HepG2 (cell line): ENCODE data around the gene FBF1. TPM values are rescaled to one million over a fixed set of nuclear protein-coding genes. Genes with fewer than 3 reads are reported as not detected.
A peak's percentile ranks its signal among the peaks of the same experiment; 100 is the strongest.

Source experiments
- AKAP8 ChIP-seq: sonication (generic); formaldehyde crosslinking; IDR thresholded peaks from 2 replicates; pipeline ENCODE4 v1.5.1; 2020; ENCODE audit warnings: mild to moderate bottlenecking, missing genetic modification reagents
- ATF3 ChIP-seq: sonication (generic); formaldehyde crosslinking; IDR thresholded peaks from 2 replicates; pipeline ENCODE4 v1.4.0; 2020; ENCODE audit warnings: missing genetic modification reagents
- CEBPZ ChIP-seq: IDR thresholded peaks from 2 replicates; pipeline ENCODE4 v1.6.1; 2012; ENCODE audit warnings: low read length, improper control_type of control experiment
- GATAD2A ChIP-seq: IDR thresholded peaks from 2 replicates; pipeline ENCODE4 v1.6.1; 2016
- GMEB2 ChIP-seq: IDR thresholded peaks from 2 replicates; pipeline ENCODE4 v1.6.1; 2016; ENCODE audit warnings: missing biosample characterization, missing genetic modification reagents, low read depth
- GRHL1 ChIP-seq: sonication (generic); formaldehyde crosslinking; conservative IDR thresholded peaks from 2 replicates; pipeline ENCODE4 v1.8.0; 2022; ENCODE audit warnings: missing genetic modification reagents
- JDP2 ChIP-seq: sonication (generic); formaldehyde crosslinking; IDR thresholded peaks from 2 replicates; pipeline ENCODE4 v1.8.1; 2022; ENCODE audit warnings: missing genetic modification reagents, borderline replicate concordance
- PCBP1 ChIP-seq: fragments of 200-400 bp; formaldehyde crosslinking; IDR thresholded peaks from 2 replicates; pipeline ENCODE4 v1.6.1; 2017; ENCODE audit warnings: mild to moderate bottlenecking, low read depth, low read length, borderline replicate concordance
- PRDM15 ChIP-seq: sonication (generic); formaldehyde crosslinking; IDR thresholded peaks from 2 replicates; pipeline ENCODE4 v1.4.0; 2020; ENCODE audit warnings: missing genetic modification reagents
- RBM39 ChIP-seq: fragments of 200-400 bp; formaldehyde crosslinking; IDR thresholded peaks from one replicate; pipeline ENCODE4 v1.6.1; 2018; ENCODE audit warnings: antibody characterized with exemption, mild to moderate bottlenecking, low read depth, low read length; ENCODE audit not compliant: poor library complexity, severe bottlenecking
- RXRB ChIP-seq: IDR thresholded peaks from 2 replicates; pipeline ENCODE4 v1.6.1; 2016; ENCODE audit warnings: borderline replicate concordance, missing genetic modification reagents, missing compliant biosample characterization
- SUZ12 ChIP-seq: fragments of 150-350 bp; IDR thresholded peaks from 2 replicates; pipeline ENCODE4 v1.6.1; 2014; ENCODE audit warnings: low read depth, low read length
- ZNF607 ChIP-seq: sonication (generic); formaldehyde crosslinking; IDR thresholded peaks from 2 replicates; pipeline ENCODE4 v1.5.1; 2020; ENCODE audit warnings: missing genetic modification reagents, mild to moderate bottlenecking, borderline replicate concordance
- ZUFSP ChIP-seq: sonication (generic); formaldehyde crosslinking; IDR thresholded peaks from 2 replicates; pipeline ENCODE4 v1.9.0; 2021; ENCODE audit warnings: missing genetic modification reagents, mild to moderate bottlenecking, borderline replicate concordance
- polyA plus RNA-seq, 8 experiments: library from polyadenylated mRNA; depleted of rRNA in 3 of 8; stranded (reverse) in 7 of 8; unstranded in 1 of 8; fragments of >200 nt; fragmentation: Illumina TruSeq in 4 of 8; extraction: Trizol in 4 of 8; gene quantifications; 2 replicates each; pipeline versions ENCODE4 v1.2.1 to v1.2.3, GENCODE V29; 2011 to 2016; ENCODE audit warnings: low read depth in 4 of 8, missing spikeins in 1 of 8, mixed read lengths in 1 of 8; ENCODE audit not compliant: insufficient read depth in 1 of 8
- total RNA-seq, 5 experiments: library from RNA; depleted of rRNA; stranded (reverse); fragments of >200 nt; fragmentation: Illumina TruSeq; extraction: Trizol; gene quantifications; 2 replicates each; pipeline ENCODE4 v1.2.3, GENCODE V29; 2016; ENCODE audit warnings: low read depth in 1 of 5

Gene FBF1
- total and polyA plus RNA-seq, 2 of the 13 experiments (the other 11 are each of a cell fraction or from before 2014, with no cell fraction given) = 2.4 to 8.1 TPM

- TF ChIP-seq PRDM15 (CRISPR knock-in tag) = 0 out of 2 replicates have a peak, but pooled peaks have one; percentile 29
- TF ChIP-seq RXRB (CRISPR knock-in tag) = peak; percentile 67; the same call in 1 of the 2 replicates
- no peak for TF ChIP-seq ZNF607 (CRISPR knock-in tag)
- peak; percentile 89 for TF ChIP-seq AKAP8 (CRISPR knock-in tag)
- no peak; the same call in 1 of the 2 replicates for TF ChIP-seq JDP2 (CRISPR knock-in tag)
- TF ChIP-seq SUZ12 = no peak
- TF ChIP-seq ZUFSP = no peak
- no peak for TF ChIP-seq GRHL1 (CRISPR knock-in tag)
- no peak for TF ChIP-seq PCBP1
- TF ChIP-seq GATAD2A (CRISPR knock-in tag) = peak; percentile 84
- no peak for TF ChIP-seq ATF3 (CRISPR knock-in tag)
- TF ChIP-seq RBM39 = peak; percentile 15
- TF ChIP-seq CEBPZ = no peak
- no peak for TF ChIP-seq GMEB2 (CRISPR knock-in tag)
Measured at GRCh38 chr17:75891605-75892555, 49.0 kb downstream of the FBF1 start (continued).
